ENCODE measurements around the gene CCDC171. TPM values are rescaled to one million over a fixed set of nuclear protein-coding genes. Genes with fewer than 3 reads are reported as not detected.

CCDC171 gene
- total and polyA plus RNA-seq, 11 donors = 0.30 to 3.4 (median 1.1) TPM

DNA sequence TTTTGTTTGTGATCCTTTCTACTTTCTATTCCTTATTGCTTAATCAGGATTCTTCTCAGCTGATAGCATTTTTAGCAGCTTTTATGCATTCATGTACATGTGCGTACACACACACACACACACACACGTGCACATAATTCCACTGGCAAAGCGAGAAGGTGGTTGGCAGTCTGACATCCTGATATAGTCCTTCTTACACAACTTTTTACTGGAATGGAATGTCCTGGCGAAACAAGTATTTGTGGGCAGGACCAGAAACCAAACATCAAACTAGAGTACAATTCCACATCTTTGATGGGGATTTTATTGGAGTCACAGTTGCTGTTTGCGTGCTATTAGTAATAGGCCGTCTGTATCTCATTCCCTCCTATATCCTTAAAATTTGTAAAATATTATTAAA lies 356.5 kb downstream of the CCDC171 start:
- 77 to 94% (median 88%) methylated on average over 6 of the region's 6 CpGs for WGBS, 4 donors
- intact Hi-C loops (cut with DNase I) = no loop called here
- no peak for DNase-seq

DNA sequence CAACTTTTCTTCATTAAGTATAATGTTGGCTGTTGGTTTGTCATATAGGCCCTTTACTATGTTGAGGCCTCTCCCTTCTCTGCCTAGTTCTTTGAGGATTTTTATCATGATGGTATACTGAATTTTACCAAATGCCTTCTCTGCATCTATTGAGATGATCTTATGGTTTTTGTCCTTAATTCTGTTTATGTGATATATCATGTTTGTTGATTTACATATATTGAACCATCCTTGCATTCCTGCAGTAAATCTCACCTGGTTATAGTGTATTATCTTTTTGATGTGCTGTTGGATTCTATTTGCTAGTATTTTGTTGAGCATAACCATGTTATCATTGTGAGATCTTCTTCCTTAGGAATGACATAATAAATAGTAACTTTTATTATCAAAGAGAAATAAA lies 362.9 kb downstream of the CCDC171 start:
- Histone ChIP-seq H3K4me1 (no peaks in the 10 kb centered on the region), H3K4me3 (no peak overlapping the region), H3K27ac (no peak overlapping the region), H3K27me3 (no peaks in the 10 kb centered on the region), H3K36me3 (no peaks in the 10 kb centered on the region), H3K9me3 (peaks cover 0 to 44% (median 11%) of the 10 kb centered on the region in 12 donors)
- DNase-seq (no peak), ATAC-seq (no peak)
- intact Hi-C loops (cut with DNase I) = no loop called here
- TF ChIP-seq, protein P1, sequence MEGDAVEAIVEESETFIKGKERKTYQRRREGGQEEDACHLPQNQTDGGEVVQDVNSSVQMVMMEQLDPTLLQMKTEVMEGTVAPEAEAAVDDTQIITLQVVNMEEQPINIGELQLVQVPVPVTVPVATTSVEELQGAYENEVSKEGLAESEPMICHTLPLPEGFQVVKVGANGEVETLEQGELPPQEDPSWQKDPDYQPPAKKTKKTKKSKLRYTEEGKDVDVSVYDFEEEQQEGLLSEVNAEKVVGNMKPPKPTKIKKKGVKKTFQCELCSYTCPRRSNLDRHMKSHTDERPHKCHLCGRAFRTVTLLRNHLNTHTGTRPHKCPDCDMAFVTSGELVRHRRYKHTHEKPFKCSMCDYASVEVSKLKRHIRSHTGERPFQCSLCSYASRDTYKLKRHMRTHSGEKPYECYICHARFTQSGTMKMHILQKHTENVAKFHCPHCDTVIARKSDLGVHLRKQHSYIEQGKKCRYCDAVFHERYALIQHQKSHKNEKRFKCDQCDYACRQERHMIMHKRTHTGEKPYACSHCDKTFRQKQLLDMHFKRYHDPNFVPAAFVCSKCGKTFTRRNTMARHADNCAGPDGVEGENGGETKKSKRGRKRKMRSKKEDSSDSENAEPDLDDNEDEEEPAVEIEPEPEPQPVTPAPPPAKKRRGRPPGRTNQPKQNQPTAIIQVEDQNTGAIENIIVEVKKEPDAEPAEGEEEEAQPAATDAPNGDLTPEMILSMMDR (IDR thresholded peaks at IDR 0.05) = no peak

More for the DNA sequence above, 356.5 kb downstream of the CCDC171 start:
- ATAC-seq = peak in 1 of 4 donors; percentile 33
- H3K9me3 ChIP-seq = peaks cover 0 to 60% (median 2%) of the 10 kb centered on the region in 12 donors
- H3K4me3 ChIP-seq = no peak overlapping the region
- no peak overlapping the region for H3K27ac ChIP-seq
- H3K27me3 ChIP-seq = no peaks in the 10 kb centered on the region
- H3K4me1 ChIP-seq = no peaks in the 10 kb centered on the region
- no peak for TF ChIP-seq POLR2A (IDR thresholded peaks at IDR 0.05)
- TF ChIP-seq, protein P1 (IDR thresholded peaks at IDR 0.05) = no peak
- H3K36me3 ChIP-seq = no peaks in the 10 kb centered on the region

DNA sequence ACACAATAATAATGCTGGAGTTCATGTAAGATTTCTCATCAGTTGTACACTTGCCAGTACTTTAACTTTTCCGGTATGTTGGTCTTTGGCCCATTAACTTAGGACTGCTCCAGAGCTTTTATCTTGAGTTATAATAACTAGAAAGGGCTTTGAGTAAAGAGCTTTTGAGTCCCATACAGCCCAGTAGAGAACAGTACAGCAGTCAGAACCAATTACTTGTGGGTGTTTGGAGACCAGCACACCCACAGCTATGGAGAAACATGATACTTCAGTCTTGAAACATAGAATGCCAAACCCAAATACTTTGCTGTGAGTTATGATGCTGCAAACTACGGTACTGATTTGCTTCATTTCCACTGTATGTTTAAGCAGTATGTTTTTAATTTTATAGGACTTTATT lies 374.3 kb downstream of the CCDC171 start:
- no peak for TF ChIP-seq POLR2A (IDR thresholded peaks at IDR 0.05)
- TF ChIP-seq, protein P1 (IDR thresholded peaks at IDR 0.05) = no peak
- no peak for DNase-seq
- peak in 1 of 4 donors; percentile 54 for ATAC-seq
- Histone ChIP-seq H3K27ac (no peak overlapping the region), H3K36me3 (no peaks in the 10 kb centered on the region), H3K4me3 (no peak overlapping the region), H3K9me3 (peaks cover 0 to 14% (median under 1%) of the 10 kb centered on the region in 12 donors), H3K4me1 (peaks cover 0 to 3% (median 0%) of the 10 kb centered on the region in 12 donors), H3K27me3 (no peaks in the 10 kb centered on the region)
- 77 to 81% (median 79%) methylated on average over 2 of the region's 2 CpGs for WGBS, 4 donors
- intact Hi-C loops (cut with DNase I) = no loop called here

DNA sequence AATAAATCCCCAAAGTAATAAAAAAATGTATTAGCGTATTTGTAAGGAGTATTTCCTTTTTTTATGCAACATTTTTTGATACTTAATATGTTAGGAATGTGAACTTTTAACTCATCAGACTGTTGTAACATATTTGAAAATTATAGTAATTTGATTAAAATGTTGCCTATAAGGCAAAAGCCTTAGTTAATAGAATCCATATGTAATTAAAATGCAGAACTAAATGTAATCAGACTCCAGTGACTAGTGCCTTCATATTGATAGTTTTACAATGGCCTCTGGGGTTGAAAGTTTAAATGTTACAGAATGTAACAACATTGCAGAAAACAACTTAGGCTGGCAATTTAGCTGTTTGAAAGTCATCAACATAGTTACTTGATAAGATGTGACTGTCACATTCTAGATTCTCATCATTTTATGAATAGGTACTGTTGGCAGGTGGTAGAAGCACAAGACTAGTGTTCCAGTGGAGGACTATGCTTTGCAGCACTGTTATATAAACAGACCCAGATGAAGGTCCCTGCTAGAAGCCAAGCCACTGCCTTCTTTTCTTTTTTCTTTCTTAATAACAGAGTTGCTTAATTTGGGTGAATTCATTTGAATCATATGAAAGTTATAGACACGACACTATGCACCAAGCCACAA lies 382.9 kb downstream of the CCDC171 start:
- Histone ChIP-seq H3K9me3 (peaks cover 0 to 20% (median 4%) of the 10 kb centered on the region in 12 donors), H3K4me3 (no peak overlapping the region), H3K4me1 (peaks cover 0 to 4% (median 0%) of the 10 kb centered on the region in 12 donors), H3K27me3 (no peaks in the 10 kb centered on the region), H3K36me3 (no peaks in the 10 kb centered on the region), H3K27ac (peak overlapping the region in 3 of 12 donors; percentile 5 to 38 (median 26))
- peak in 2 of 4 donors; percentile 11 to 53 for ATAC-seq
- intact Hi-C loops (cut with DNase I) = no loop called here
- DNase-seq = no peak
- TF ChIP-seq, protein P1 (IDR thresholded peaks at IDR 0.05) = no peak
- TF ChIP-seq POLR2A (IDR thresholded peaks at IDR 0.05) = no peak
- WGBS, 4 donors = 59 to 69% (median 66%) methylated on average over 2 of the region's 2 CpGs
